H9 (cell line): ENCODE measurements around the gene ASIC3. TPM values are rescaled to one million over a fixed set of nuclear protein-coding genes. Genes with fewer than 3 reads are reported as not detected.

Experiments
- DNase-seq: peaks from one replicate; pipeline ENCODE4 v3.0.0-alpha.2; 2017
- H2AFZ ChIP-seq: one replicate; pipeline ENCODE4 v1.6.1; 2013; ENCODE audit warnings: mild to moderate bottlenecking, low read length, control low read depth, moderate library complexity
- H2AK5ac ChIP-seq: 2 replicates; pipeline ENCODE4 v1.6.1; 2013; ENCODE audit warnings: low read length, control low read depth, mixed read lengths; ENCODE audit not compliant: insufficient read length
- H2BK120ac ChIP-seq: one replicate; pipeline ENCODE4 v1.6.1; 2013; ENCODE audit warnings: low read depth, mild to moderate bottlenecking, low read length, control low read depth, inconsistent platforms; ENCODE audit not compliant: poor library complexity, severe bottlenecking
- H2BK12ac ChIP-seq: 2 replicates; pipeline ENCODE4 v1.6.1; 2013; ENCODE audit warnings: low read length, control low read depth, mixed read lengths, low read depth; ENCODE audit not compliant: insufficient read length
- H2BK15ac ChIP-seq: 2 replicates; pipeline ENCODE4 v1.6.1; 2013; ENCODE audit warnings: low read depth, low read length, control low read depth
- H2BK20ac ChIP-seq: one replicate; pipeline ENCODE4 v1.6.1; 2013; ENCODE audit warnings: low read depth, mild to moderate bottlenecking, low read length, control low read depth, inconsistent platforms; ENCODE audit not compliant: poor library complexity, severe bottlenecking
- H2BK5ac ChIP-seq: 2 replicates; pipeline ENCODE4 v1.6.1; 2013; ENCODE audit warnings: low read length, control low read depth, mixed read lengths; ENCODE audit not compliant: insufficient read length
- H3K14ac ChIP-seq: 2 replicates; pipeline ENCODE4 v1.6.1; 2013; ENCODE audit warnings: low read length, control low read depth; ENCODE audit not compliant: insufficient read depth
- H3K18ac ChIP-seq: 2 replicates; pipeline ENCODE4 v1.6.1; 2013; ENCODE audit warnings: low read depth, mild to moderate bottlenecking, mixed read lengths, low read length, control low read depth; ENCODE audit not compliant: insufficient read length
- H3K23ac ChIP-seq: 2 replicates; pipeline ENCODE4 v1.6.1; 2013; ENCODE audit warnings: low read length, control low read depth, mixed read lengths, low read depth; ENCODE audit not compliant: insufficient read length
- H3K23me2 ChIP-seq: 2 replicates; pipeline ENCODE4 v1.6.1; 2013; ENCODE audit warnings: low read depth, mild to moderate bottlenecking, mixed read lengths, low read length, control low read depth; ENCODE audit not compliant: insufficient read length, poor library complexity, severe bottlenecking
- H3K27ac ChIP-seq: 2 replicates; pipeline ENCODE4 v1.5.1; 2013; ENCODE audit warnings: low read length, control low read depth, mixed read lengths, low read depth; ENCODE audit not compliant: insufficient read length
- H3K27me3 ChIP-seq: 2 replicates; pipeline ENCODE4 v1.6.1; 2013; ENCODE audit warnings: low read length, control low read depth, inconsistent platforms; ENCODE audit not compliant: insufficient read depth
- H3K4ac ChIP-seq: 2 replicates; pipeline ENCODE4 v1.6.1; 2013; ENCODE audit warnings: low read depth, mild to moderate bottlenecking, control low read depth, inconsistent platforms, low read length, moderate library complexity
- H3K4me1 ChIP-seq: 2 replicates; pipeline ENCODE4 v1.6.1; 2013; ENCODE audit warnings: low read length, control low read depth, inconsistent platforms; ENCODE audit not compliant: insufficient read depth
- H3K4me2 ChIP-seq: 2 replicates; pipeline ENCODE4 v1.6.1; 2013; ENCODE audit warnings: low read length, control low read depth, mixed read lengths; ENCODE audit not compliant: insufficient read length, insufficient read depth
- H3K56ac ChIP-seq: 2 replicates; pipeline ENCODE4 v1.6.1; 2013; ENCODE audit warnings: low read depth, mild to moderate bottlenecking, mixed read lengths, low read length, control low read depth; ENCODE audit not compliant: insufficient read length
- H3K79me1 ChIP-seq: 2 replicates; pipeline ENCODE4 v1.6.1; 2013; ENCODE audit warnings: low read depth, mild to moderate bottlenecking, moderate library complexity, low read length, control low read depth, inconsistent platforms; ENCODE audit not compliant: insufficient read depth, poor library complexity, severe bottlenecking
- H3K79me2 ChIP-seq: 2 replicates; pipeline ENCODE4 v1.6.1; 2013; ENCODE audit warnings: low read length, control low read depth, inconsistent platforms; ENCODE audit not compliant: insufficient read depth
- H3K9ac ChIP-seq: 2 replicates; pipeline ENCODE4 v1.6.1; 2013; ENCODE audit warnings: low read length, control low read depth, mixed read lengths; ENCODE audit not compliant: insufficient read length; ENCODE audit errors: extremely low read depth
- H3K9me3 ChIP-seq: one replicate; pipeline ENCODE4 v1.6.1; 2013; ENCODE audit warnings: low read depth, low read length, inconsistent platforms; ENCODE audit not compliant: control insufficient read depth
- H3T11ph ChIP-seq: one replicate; pipeline ENCODE4 v1.6.1; 2013; ENCODE audit warnings: mild to moderate bottlenecking, low read length, control low read depth, inconsistent platforms
- H4K20me1 ChIP-seq: one replicate; pipeline ENCODE4 v1.6.1; 2013; ENCODE audit not compliant: control insufficient read depth, insufficient read length, insufficient read depth
- H4K5ac ChIP-seq: 2 replicates; pipeline ENCODE4 v1.6.1; 2013; ENCODE audit warnings: low read depth, mild to moderate bottlenecking, mixed read lengths, low read length, control low read depth; ENCODE audit not compliant: insufficient read length
- H4K8ac ChIP-seq: replicated peaks from 2 replicates; pipeline ENCODE4 v1.6.1; 2013; ENCODE audit warnings: low read length, control low read depth, mixed read lengths, low read depth; ENCODE audit not compliant: insufficient read length
- H4K91ac ChIP-seq: 2 replicates; pipeline ENCODE4 v1.6.1; 2013; ENCODE audit warnings: low read depth, mild to moderate bottlenecking, moderate library complexity, mixed read lengths, low read length, control low read depth; ENCODE audit not compliant: insufficient read length
- H3K27ac Mint-ChIP-seq, 3 experiments: 2 replicates in 2 of 3; 3 replicates in 1 of 3; pipeline ENCODE4 v1.8.0; 2020 to 2021; ENCODE audit warnings: mixed read lengths in 3 of 3, mild to moderate bottlenecking in 1 of 3, moderate library complexity in 1 of 3
- H3K27me3 Mint-ChIP-seq: 2 replicates; pipeline ENCODE4 v1.8.0; 2021; ENCODE audit warnings: low read depth, mild to moderate bottlenecking, moderate library complexity, mixed read lengths
- H3K36me3 Mint-ChIP-seq, 3 experiments: 2 replicates in 2 of 3; 3 replicates in 1 of 3; pipeline ENCODE4 v1.8.0; 2020 to 2021; ENCODE audit warnings: low read depth in 3 of 3, mixed read lengths in 3 of 3; ENCODE audit not compliant: insufficient read depth in 1 of 3
- H3K4me1 Mint-ChIP-seq, 2 experiments: 2 replicates each; pipeline ENCODE4 v1.8.0; 2020; ENCODE audit warnings: mixed read lengths in 2 of 2
- H3K4me3 Mint-ChIP-seq, 2 experiments: 2 replicates in 1 of 2; 3 replicates in 1 of 2; pipeline ENCODE4 v1.8.0; 2020 to 2021; ENCODE audit warnings: mild to moderate bottlenecking in 2 of 2, mixed read lengths in 2 of 2, moderate library complexity in 1 of 2
- H3K9me3 Mint-ChIP-seq, 2 experiments: 2 replicates in 1 of 2; 3 replicates in 1 of 2; pipeline ENCODE4 v1.8.0; 2020; ENCODE audit warnings: mild to moderate bottlenecking in 2 of 2, mixed read lengths in 2 of 2, moderate library complexity in 1 of 2
- WGBS: extraction: QIAGEN DNeasy Blood & Tissue Kit; methylation state at CpG from one replicate; pipeline ENCODE4 v1.1.7; 2013; ENCODE audit warnings: missing lambda C conversion rate, low lambda C conversion rate, mixed read lengths; ENCODE audit not compliant: insufficient read length; ENCODE audit errors: extremely low coverage; 5-methylcytosine and 5-hydroxymethylcytosine counted together
- total RNA-seq: library from RNA; stranded (reverse); gene quantifications from 2 replicates; pipeline ENCODE4 v1.2.1, GENCODE V29; 2021
- TF ChIP-seq, protein P1 (sequence below): fragments of 200-600 bp; sonication (generic); conservative IDR thresholded peaks from 3 replicates; pipeline ENCODE4 v1.8.0; 2021; ENCODE audit warnings: antibody characterized with exemption, mild to moderate bottlenecking

Gene ASIC3
- total RNA-seq, 1 experiment from 2014 or later, result 1.7 TPM

DNA sequence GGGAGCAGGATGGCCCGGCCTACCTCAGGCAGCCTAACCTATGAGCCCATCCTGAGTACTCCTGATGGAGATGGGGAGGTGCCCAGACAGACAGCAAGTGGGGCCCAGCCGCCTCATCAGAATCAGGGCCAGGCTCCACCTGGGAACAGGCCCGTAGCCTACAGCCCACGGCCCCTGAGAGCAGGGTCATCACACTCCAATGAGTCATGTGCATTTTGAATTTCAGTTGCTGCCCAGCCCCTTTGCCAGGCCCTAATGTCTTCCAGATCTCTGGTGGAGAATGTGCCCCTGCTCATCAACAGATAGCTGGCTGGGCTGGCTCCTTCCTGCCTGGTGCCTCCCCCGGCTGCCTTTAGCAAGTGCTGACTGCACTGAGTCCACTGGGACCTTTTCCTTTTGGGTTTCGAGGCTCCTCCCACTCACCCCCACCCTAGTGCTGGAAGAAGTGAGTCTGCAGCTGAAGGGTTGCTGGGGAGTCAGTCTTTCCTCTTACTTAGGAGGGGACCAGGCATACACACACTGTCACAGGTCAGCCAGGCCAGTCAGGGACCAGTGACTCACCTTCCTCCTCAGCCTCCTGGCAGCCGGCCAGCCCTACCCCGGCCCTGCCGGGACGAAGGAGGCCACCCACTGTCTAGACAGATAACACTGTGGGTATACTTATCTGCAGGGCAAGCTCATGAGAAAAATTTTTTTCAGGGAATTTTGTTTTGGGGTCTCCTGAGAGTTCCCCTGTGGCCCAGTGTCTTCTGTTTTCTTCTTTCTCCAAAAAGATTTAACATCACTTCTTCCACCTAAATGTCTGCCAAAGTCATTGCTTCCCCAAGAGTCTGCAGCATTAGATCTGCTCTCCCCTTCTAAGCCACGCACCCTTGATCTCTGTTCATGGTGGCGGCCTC lies 9.1 kb upstream of the ASIC3 start:
- H3K36me3 Mint-ChIP-seq, result peaks cover 0 to 8% (median 4%) of the 10 kb centered on the region in 3 experiments; a peak in 4 of 7 replicates
- Histone ChIP-seq H3K14ac (no peak overlapping the region), H4K20me1 (no peaks in the 10 kb centered on the region), H3K79me2 (no peaks in the 10 kb centered on the region), H3K18ac (no peak overlapping the region), H3K9ac (no peak overlapping the region), H2BK120ac (no peak overlapping the region), H2AFZ (no peak overlapping the region), H3K27me3 (no peaks in the 10 kb centered on the region), H3K79me1 (no peaks in the 10 kb centered on the region), H4K8ac (no peak overlapping the region), H3K4ac (no peak overlapping the region), H3K23ac (no peak overlapping the region), H2BK5ac (no peak overlapping the region), H3K27ac (no peak overlapping the region), H3T11ph (no peak overlapping the region), H3K9me3 (no peaks in the 10 kb centered on the region), H3K23me2 (no peaks in the 10 kb centered on the region), H3K4me1 (no peaks in the 10 kb centered on the region), H2AK5ac (no peak overlapping the region), H4K5ac (no peak overlapping the region), H2BK12ac (no peak overlapping the region), H2BK20ac (no peak overlapping the region), H4K91ac (no peak overlapping the region), H3K56ac (no peak overlapping the region), H3K4me2 (no peak overlapping the region), H2BK15ac (no peak overlapping the region)
- H3K4me3 Mint-ChIP-seq, result no peak overlapping the region; a peak in 1 of 5 replicates
- WGBS, result no CpG with 5 or more reads among the region's 12 CpGs
- peaks cover 2% of the 10 kb centered on the region in 2 experiments; a peak in 1 of 4 replicates for H3K4me1 Mint-ChIP-seq
- no peaks in the 10 kb centered on the region; a peak in 1 of 5 replicates for H3K9me3 Mint-ChIP-seq
- H3K27ac Mint-ChIP-seq, result peak overlapping the region; percentile 18 to 53 (median 40); a peak in 1 of 7 replicates
- DNase-seq, result no peak
- peaks cover 5% of the 10 kb centered on the region for H3K27me3 Mint-ChIP-seq
- TF ChIP-seq, protein P1, sequence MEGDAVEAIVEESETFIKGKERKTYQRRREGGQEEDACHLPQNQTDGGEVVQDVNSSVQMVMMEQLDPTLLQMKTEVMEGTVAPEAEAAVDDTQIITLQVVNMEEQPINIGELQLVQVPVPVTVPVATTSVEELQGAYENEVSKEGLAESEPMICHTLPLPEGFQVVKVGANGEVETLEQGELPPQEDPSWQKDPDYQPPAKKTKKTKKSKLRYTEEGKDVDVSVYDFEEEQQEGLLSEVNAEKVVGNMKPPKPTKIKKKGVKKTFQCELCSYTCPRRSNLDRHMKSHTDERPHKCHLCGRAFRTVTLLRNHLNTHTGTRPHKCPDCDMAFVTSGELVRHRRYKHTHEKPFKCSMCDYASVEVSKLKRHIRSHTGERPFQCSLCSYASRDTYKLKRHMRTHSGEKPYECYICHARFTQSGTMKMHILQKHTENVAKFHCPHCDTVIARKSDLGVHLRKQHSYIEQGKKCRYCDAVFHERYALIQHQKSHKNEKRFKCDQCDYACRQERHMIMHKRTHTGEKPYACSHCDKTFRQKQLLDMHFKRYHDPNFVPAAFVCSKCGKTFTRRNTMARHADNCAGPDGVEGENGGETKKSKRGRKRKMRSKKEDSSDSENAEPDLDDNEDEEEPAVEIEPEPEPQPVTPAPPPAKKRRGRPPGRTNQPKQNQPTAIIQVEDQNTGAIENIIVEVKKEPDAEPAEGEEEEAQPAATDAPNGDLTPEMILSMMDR, result no peak
